Activated naive CD8-positive, alpha-beta T cell treated with anti-CD3 and anti-CD28 coated beads, Interleukin-2, amount 50 U/mL, for 24 hours (primary cell): Measurements from ENCODE around the gene HIC2.
"Not testable (repeated sequence)": the region's sequence is repeated elsewhere in the genome, so short reads cannot be mapped to it uniquely, and the experiment has no call there.

ENCODE experiments used
- ATAC-seq: fragments of 150-1000 bp; cut with Tn5 transposase; one replicate; pipeline ENCODE4 v1.10.0; 2021
- DNase-seq: peaks from one replicate; pipeline ENCODE4 v3.0.0; 2021
- H3K27ac Mint-ChIP-seq: one replicate; pipeline ENCODE4 v1.8.0; 2021; ENCODE audit warnings: mild to moderate bottlenecking, mixed read lengths
- H3K27me3 Mint-ChIP-seq: one replicate; pipeline ENCODE4 v1.8.0; 2021; ENCODE audit warnings: mixed read lengths
- H3K36me3 Mint-ChIP-seq: one replicate; pipeline ENCODE4 v1.8.0; 2021; ENCODE audit warnings: low read depth, mixed read lengths
- H3K4me1 Mint-ChIP-seq: one replicate; pipeline ENCODE4 v1.8.0; 2021; ENCODE audit warnings: mixed read lengths
- H3K4me3 Mint-ChIP-seq: one replicate; pipeline ENCODE4 v1.8.0; 2021; ENCODE audit warnings: mild to moderate bottlenecking, moderate library complexity, mixed read lengths
- H3K9me3 Mint-ChIP-seq: one replicate; pipeline ENCODE4 v1.8.0; 2021; ENCODE audit warnings: mixed read lengths

Gene HIC2

GRCh38 chr22:21490556-21490955, 73.4 kb downstream of the HIC2 start:
- ATAC-seq, H3K27me3 Mint-ChIP-seq, H3K36me3 Mint-ChIP-seq, DNase-seq, H3K4me3 Mint-ChIP-seq, H3K9me3 Mint-ChIP-seq, H3K27ac Mint-ChIP-seq, H3K4me1 Mint-ChIP-seq: not testable (repeated sequence)

GRCh38 chr22:21492271-21492670, 75.1 kb downstream of the HIC2 start:
- not testable (repeated sequence) for H3K4me3 Mint-ChIP-seq, ATAC-seq, DNase-seq, H3K4me1 Mint-ChIP-seq, H3K36me3 Mint-ChIP-seq, H3K27me3 Mint-ChIP-seq, H3K27ac Mint-ChIP-seq, H3K9me3 Mint-ChIP-seq

DNA sequence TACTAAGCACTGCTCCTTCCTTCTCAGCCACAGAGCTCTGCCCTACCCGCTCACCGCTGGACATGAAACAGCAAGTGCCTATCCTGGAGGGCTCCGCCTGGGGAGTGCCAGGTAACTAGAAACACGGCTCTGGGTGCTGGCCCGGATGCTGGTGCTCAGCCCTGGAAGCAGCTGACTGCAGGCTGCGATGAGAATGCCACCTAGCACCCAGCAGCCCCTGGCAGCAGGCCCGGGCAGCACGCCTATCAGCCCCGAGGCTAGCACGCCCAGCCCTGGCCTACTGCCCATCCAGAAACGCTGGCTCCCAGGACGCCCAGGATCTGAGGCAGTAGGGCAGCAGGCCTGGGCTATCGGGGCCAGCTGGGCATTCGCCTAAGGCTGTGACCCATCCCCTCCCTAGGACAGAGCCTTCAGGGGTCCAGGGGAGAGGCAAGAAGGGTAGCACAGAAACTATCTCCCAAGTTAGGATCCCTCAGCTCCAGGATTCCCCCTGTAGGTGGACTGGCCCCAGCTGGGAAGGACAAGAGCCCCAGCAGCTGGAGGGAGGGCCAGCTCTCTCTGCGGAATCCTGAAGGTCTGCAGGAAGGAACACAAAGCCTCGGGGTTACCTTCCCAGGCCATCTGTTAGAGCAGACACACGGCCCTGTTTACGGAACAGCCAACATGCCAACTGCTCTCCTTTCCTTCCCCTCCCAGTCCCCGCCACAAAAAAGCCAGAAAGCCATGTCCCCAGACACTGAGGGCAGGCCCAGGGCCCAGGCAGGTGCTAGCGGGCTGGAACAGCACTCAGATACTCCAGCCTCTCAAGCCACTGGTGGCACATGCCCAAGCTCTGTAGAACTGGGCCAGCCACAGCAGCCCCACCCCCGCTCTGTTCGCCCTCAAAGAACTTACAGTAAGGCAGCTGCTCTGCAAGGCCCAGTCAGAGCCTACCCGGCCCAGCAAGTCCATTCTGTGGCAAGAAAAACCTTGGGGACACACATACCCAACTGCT, 76.9 kb downstream of the HIC2 start:
- not testable (repeated sequence) for H3K27me3 Mint-ChIP-seq, H3K36me3 Mint-ChIP-seq, H3K27ac Mint-ChIP-seq, H3K4me1 Mint-ChIP-seq, ATAC-seq, DNase-seq, H3K4me3 Mint-ChIP-seq, H3K9me3 Mint-ChIP-seq

- H3K27me3 Mint-ChIP-seq, H3K4me3 Mint-ChIP-seq, H3K9me3 Mint-ChIP-seq, H3K4me1 Mint-ChIP-seq, ATAC-seq, H3K27ac Mint-ChIP-seq, H3K36me3 Mint-ChIP-seq, DNase-seq: not testable (repeated sequence)
Observed at GRCh38 chr22:21497984-21498383, 80.8 kb downstream of the HIC2 start.

DNA sequence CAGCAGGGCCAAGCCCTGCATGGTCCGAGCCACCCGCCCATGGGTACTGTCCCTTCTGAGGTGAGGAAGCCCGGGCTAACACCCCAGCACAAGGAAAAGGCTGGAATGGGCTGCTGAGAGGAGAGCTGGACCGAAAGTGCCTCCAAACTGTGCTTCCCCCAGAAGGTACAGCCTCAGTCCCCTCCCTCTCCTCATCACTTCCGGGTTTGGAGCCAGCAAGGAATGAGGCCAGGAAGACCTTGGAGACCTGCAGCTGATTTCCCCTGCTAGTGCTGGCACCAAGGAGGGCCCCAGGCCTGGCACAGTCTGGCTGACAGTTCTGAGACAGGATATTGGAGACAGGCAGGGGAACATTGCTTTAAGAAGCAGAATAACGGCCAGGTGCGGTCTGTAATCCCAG, 81.3 kb downstream of the HIC2 start:
- not testable (repeated sequence) for ATAC-seq, H3K4me1 Mint-ChIP-seq, H3K4me3 Mint-ChIP-seq, DNase-seq, H3K27me3 Mint-ChIP-seq, H3K27ac Mint-ChIP-seq, H3K36me3 Mint-ChIP-seq, H3K9me3 Mint-ChIP-seq

DNA sequence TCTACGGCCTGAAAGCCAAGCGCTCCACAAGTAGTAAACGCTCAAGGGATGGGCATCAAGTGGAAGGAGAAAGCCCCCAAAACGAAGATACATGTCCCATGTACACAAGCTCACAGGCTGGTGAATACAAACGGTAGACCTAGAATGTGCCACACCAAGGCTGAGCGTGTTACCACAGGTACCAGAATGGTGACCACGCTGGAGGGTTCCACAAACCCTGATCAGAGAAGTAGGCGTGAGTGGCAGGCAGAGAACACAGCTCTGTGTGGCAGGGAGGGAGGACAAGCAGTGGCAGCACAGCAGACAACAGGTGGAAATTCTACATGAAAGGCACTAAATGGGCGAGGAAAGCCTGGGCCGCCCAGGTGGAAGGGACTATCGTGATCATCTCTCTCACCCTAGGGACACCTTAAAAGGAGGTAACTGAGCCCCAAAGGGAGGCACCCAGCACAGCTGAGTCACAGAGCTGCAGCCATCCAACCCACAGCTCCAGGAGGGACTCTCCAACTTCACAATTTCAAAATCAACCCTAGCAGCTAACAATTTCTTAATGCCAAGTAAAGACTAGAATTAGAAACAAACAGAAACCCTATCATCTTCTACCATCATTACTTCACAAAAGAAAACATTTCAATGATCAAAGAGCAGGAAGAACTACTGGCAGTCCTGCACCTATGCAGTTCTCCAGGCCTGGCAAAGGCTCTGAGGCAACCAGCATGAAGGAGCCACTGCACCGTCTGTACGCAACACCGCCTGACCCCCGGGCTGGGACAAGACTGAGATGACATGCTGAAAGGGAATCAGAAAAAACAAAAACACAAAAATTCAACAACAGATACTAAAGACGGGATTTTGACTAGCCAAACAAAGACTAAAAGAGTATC, 82.7 kb downstream of the HIC2 start:
- H3K4me1 Mint-ChIP-seq, H3K9me3 Mint-ChIP-seq, H3K4me3 Mint-ChIP-seq, H3K27me3 Mint-ChIP-seq, DNase-seq, H3K36me3 Mint-ChIP-seq, H3K27ac Mint-ChIP-seq: not testable (repeated sequence)
- peak; percentile 92 for ATAC-seq
